Caco-2 (cell line): Measurements from ENCODE around the gene MSH3. TPM values are rescaled to one million over a fixed set of nuclear protein-coding genes. Genes with fewer than 3 reads are reported as not detected.

Experiments
- BruUV-seq: library from RNA; stranded (reverse); fragments of 400-500 nt; replicated peaks from 2 replicates; lab custom pipeline; 2021; lab: Mats Ljungman, UMichigan
- CTCF ChIA-PET: fragments of 300-600 bp; sonication (Branson Sonifier 250); formaldehyde crosslinking; loops from one replicate; lab custom pipeline; 2022; ENCODE audit warnings: antibody characterized with exemption; lab: Charles Lee
- POLR2A ChIA-PET: fragments of 300-600 bp; sonication (Branson Sonifier 250); formaldehyde crosslinking; loops from one replicate; lab custom pipeline; 2022; ENCODE audit warnings: antibody characterized with exemption; lab: Charles Lee
- DNase-seq, 2 experiments: peaks; one replicate each; pipeline versions ENCODE4 v3.0.0 to v3.0.0-alpha.2; 2020 to 2022
- H3K27me3 ChIP-seq: replicated peaks from 2 replicates; pipeline ENCODE4 v1.6.0; 2011; ENCODE audit warnings: low read length; ENCODE audit not compliant: control insufficient read depth, insufficient read depth
- H3K36me3 ChIP-seq: 2 replicates; pipeline ENCODE4 v1.5.1; 2011; ENCODE audit warnings: low read length; ENCODE audit not compliant: control insufficient read depth, insufficient read depth
- H3K4me1 ChIP-seq: fragments of 250-450 bp; sonication (Bioruptor Pico); 2 replicates; pipeline ENCODE4 v1.5.1; 2020; ENCODE audit warnings: mild to moderate bottlenecking
- H3K4me3 ChIP-seq: 2 replicates; pipeline ENCODE4 v1.5.1; 2011; ENCODE audit warnings: low read depth, mild to moderate bottlenecking, control low read depth, low read length
- H3K9me3 ChIP-seq: fragments of 250-450 bp; sonication (Bioruptor Pico); 2 replicates; pipeline ENCODE4 v1.5.1; 2020; ENCODE audit warnings: mild to moderate bottlenecking, moderate library complexity
- H3K27ac Mint-ChIP-seq: one replicate; pipeline ENCODE4 v1.8.0; 2022; ENCODE audit warnings: mixed read lengths; ENCODE audit not compliant: unreplicated experiment
- H3K27me3 Mint-ChIP-seq: one replicate; pipeline ENCODE4 v1.8.0; 2022; ENCODE audit warnings: mixed read lengths; ENCODE audit not compliant: insufficient read depth, unreplicated experiment
- H3K36me3 Mint-ChIP-seq: one replicate; pipeline ENCODE4 v1.8.0; 2022; ENCODE audit warnings: mild to moderate bottlenecking, mixed read lengths; ENCODE audit not compliant: insufficient read depth, unreplicated experiment
- H3K4me1 Mint-ChIP-seq: one replicate; pipeline ENCODE4 v1.8.0; 2022; ENCODE audit warnings: low read depth, mixed read lengths; ENCODE audit not compliant: unreplicated experiment
- H3K4me3 Mint-ChIP-seq: one replicate; pipeline ENCODE4 v1.8.0; 2022; ENCODE audit warnings: mild to moderate bottlenecking, moderate library complexity, mixed read lengths; ENCODE audit not compliant: unreplicated experiment
- H3K9me3 Mint-ChIP-seq: one replicate; pipeline ENCODE4 v1.8.0; 2022; ENCODE audit warnings: mixed read lengths; ENCODE audit not compliant: unreplicated experiment
- intact Hi-C: fragments of 100-400 bp; cut with micrococcal nuclease; formaldehyde crosslinking; loops from one replicate; pipeline ENCODE4 v1.10.0; 2022; ENCODE audit not compliant: unreplicated experiment
- total RNA-seq: library from RNA; stranded (reverse); gene quantifications from 2 replicates; pipeline ENCODE4 v1.2.3, GENCODE V29; 2022
- TF ChIP-seq, protein P1 (sequence below), 2 experiments: fragments of 200-600 bp in 1 of 2; IDR thresholded peaks; 1 replicate in 1 of 2; 2 replicates in 1 of 2; pipeline versions ENCODE4 v1.5.1 to v1.8.0; 2011 to 2022; ENCODE audit warnings: antibody characterized with exemption in 1 of 2, control low read depth in 1 of 2, inconsistent platforms in 1 of 2, low read depth in 1 of 2, low read length in 1 of 2, mild to moderate bottlenecking in 1 of 2, moderate library complexity in 1 of 2; ENCODE audit not compliant: insufficient read depth in 1 of 2, severe bottlenecking in 1 of 2, unreplicated experiment in 1 of 2

Gene MSH3
- total RNA-seq, 1 experiment from 2014 or later: 17.1 TPM

DNA sequence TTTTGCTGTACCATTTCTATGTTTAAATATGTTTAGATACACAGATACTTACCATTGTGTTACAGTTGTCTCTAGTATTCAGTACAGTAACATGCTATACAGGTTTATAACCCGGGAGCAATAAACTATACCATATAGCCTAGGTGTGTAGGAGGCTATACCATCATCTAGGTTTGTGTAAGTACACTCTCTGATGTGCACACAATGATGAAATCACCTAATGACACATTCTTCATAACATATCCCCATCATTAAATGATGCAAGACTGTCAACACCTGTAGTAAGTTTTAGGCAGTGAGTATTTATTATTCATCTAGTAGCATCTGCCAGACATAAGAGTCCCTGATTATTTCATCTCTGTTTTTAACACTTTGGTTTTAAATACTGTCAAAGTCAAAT, 7.7 kb downstream of the MSH3 start:
- TF ChIP-seq, protein P1, sequence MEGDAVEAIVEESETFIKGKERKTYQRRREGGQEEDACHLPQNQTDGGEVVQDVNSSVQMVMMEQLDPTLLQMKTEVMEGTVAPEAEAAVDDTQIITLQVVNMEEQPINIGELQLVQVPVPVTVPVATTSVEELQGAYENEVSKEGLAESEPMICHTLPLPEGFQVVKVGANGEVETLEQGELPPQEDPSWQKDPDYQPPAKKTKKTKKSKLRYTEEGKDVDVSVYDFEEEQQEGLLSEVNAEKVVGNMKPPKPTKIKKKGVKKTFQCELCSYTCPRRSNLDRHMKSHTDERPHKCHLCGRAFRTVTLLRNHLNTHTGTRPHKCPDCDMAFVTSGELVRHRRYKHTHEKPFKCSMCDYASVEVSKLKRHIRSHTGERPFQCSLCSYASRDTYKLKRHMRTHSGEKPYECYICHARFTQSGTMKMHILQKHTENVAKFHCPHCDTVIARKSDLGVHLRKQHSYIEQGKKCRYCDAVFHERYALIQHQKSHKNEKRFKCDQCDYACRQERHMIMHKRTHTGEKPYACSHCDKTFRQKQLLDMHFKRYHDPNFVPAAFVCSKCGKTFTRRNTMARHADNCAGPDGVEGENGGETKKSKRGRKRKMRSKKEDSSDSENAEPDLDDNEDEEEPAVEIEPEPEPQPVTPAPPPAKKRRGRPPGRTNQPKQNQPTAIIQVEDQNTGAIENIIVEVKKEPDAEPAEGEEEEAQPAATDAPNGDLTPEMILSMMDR (IDR thresholded peaks at IDR 0.05; ENCODE audit: insufficient read depth in 1 of 2, low read depth in 1 of 2, low read length in 1 of 2, severe bottlenecking in 1 of 2, unreplicated experiment in 1 of 2): no peak
- no peak overlapping the region for H3K27ac Mint-ChIP-seq
- peaks cover 75% of the 10 kb centered on the region for H3K36me3 Mint-ChIP-seq
- BruUV-seq: no TSS peak
- no peak overlapping the region for H3K4me3 Mint-ChIP-seq
- Histone ChIP-seq H3K4me3 (no peak overlapping the region), H3K27me3 (no peaks in the 10 kb centered on the region), H3K4me1 (no peaks in the 10 kb centered on the region), H3K36me3 (peaks cover 2% of the 10 kb centered on the region), H3K9me3 (no peaks in the 10 kb centered on the region)
- ChIA-PET POLR2A (no interaction called here), CTCF (no interaction called here)
- DNase-seq: no peak
- H3K4me1 Mint-ChIP-seq: no peaks in the 10 kb centered on the region
- intact Hi-C loops: no loop called here
- no peaks in the 10 kb centered on the region for H3K27me3 Mint-ChIP-seq
- H3K9me3 Mint-ChIP-seq: no peaks in the 10 kb centered on the region

DNA sequence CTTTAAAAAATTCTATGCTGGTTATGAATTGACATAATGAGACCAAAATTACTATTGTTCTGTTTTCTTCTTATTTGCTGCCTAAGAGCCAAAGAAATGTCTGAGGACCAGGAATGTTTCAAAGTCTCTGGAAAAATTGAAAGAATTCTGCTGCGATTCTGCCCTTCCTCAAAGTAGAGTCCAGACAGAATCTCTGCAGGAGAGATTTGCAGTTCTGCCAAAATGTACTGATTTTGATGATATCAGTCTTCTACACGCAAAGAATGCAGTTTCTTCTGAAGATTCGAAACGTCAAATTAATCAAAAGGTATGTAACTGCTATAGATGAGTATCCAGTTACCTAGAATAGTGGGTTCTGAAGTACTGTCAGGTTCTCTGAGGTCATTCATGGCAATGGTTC, 10.6 kb downstream of the MSH3 start:
- peaks cover 51% of the 10 kb centered on the region for H3K36me3 Mint-ChIP-seq
- no peak overlapping the region for H3K4me3 ChIP-seq
- DNase-seq: no peak
- BruUV-seq: no TSS peak
- no peaks in the 10 kb centered on the region for H3K27me3 ChIP-seq
- H3K9me3 ChIP-seq: no peaks in the 10 kb centered on the region
- ChIA-PET CTCF (no interaction called here), POLR2A (no interaction called here)
- intact Hi-C loops: no loop called here
- H3K4me3 Mint-ChIP-seq: no peak overlapping the region
- H3K36me3 ChIP-seq: no peaks in the 10 kb centered on the region; the same call in 1 of the 2 replicates
- no peaks in the 10 kb centered on the region for H3K4me1 ChIP-seq
- H3K27me3 Mint-ChIP-seq: no peaks in the 10 kb centered on the region
- no peak overlapping the region for H3K27ac Mint-ChIP-seq
- H3K4me1 Mint-ChIP-seq: no peaks in the 10 kb centered on the region
- TF ChIP-seq, protein P1 (IDR thresholded peaks at IDR 0.05; ENCODE audit: insufficient read depth in 1 of 2, low read depth in 1 of 2, low read length in 1 of 2, severe bottlenecking in 1 of 2, unreplicated experiment in 1 of 2): no peak
- no peaks in the 10 kb centered on the region for H3K9me3 Mint-ChIP-seq

DNA sequence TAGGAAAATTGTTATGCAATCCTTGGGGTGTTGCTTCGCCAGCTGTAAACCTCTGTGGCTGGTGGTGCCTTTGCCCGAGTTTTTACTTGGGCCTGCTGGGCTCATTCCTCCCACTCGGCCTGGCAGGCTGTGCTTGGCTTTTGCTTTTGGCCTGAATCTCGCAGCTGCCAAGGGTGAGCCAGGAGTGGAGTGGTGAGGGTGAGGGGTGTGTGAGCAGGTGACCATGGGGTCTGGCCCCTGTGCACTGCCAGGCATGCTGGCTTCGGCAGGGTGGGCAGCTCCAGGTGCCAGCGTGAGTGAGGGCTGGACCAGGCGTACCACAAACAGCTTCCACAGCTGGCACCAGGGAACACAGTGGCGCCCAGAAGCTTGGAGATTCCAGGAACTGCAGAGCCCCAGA, 12.9 kb downstream of the MSH3 start:
- Mint-ChIP-seq H3K9me3 (no peaks in the 10 kb centered on the region), H3K27ac (no peak overlapping the region), H3K36me3 (peaks cover 31% of the 10 kb centered on the region), H3K27me3 (no peaks in the 10 kb centered on the region), H3K4me1 (no peaks in the 10 kb centered on the region), H3K4me3 (no peak overlapping the region)
- BruUV-seq: no TSS peak
- no peaks in the 10 kb centered on the region for H3K9me3 ChIP-seq
- intact Hi-C loops: no loop called here
- no peaks in the 10 kb centered on the region; the same call in 1 of the 2 replicates for H3K36me3 ChIP-seq
- POLR2A ChIA-PET: interaction anchor here (0.6 kb wide), 1 partner anchor 180 kb away, joined by 3 read pairs; the partner anchor contains the start of gene FAM151B
- H3K4me1 ChIP-seq: no peaks in the 10 kb centered on the region
- no peak for DNase-seq
- CTCF ChIA-PET: no interaction called here
- H3K27me3 ChIP-seq: no peaks in the 10 kb centered on the region
- H3K4me3 ChIP-seq: no peak overlapping the region
- TF ChIP-seq, protein P1 (IDR thresholded peaks at IDR 0.05; ENCODE audit: insufficient read depth in 1 of 2, low read depth in 1 of 2, low read length in 1 of 2, severe bottlenecking in 1 of 2, unreplicated experiment in 1 of 2): no peak
